Stimulated activated CD8-positive, alpha-beta memory T cell treated with anti-CD3 and anti-CD28 coated beads, Interleukin-15, amount 100 ng/mL, for 4 hours (primary cell): ENCODE data around the gene ETDB.
"Not testable (repeated sequence)": the region's sequence is repeated elsewhere in the genome, so short reads cannot be mapped to it uniquely, and the experiment has no call there.

Experiments
- DNase-seq, 2 donors: peaks; one replicate each; pipeline ENCODE4 v3.0.0-alpha.2; 2020; ENCODE audit warnings: low read depth in 2 of 2

Gene ETDB

GRCh38 chrX:135120056-135120576, at the start of gene ETDB:
ETDB (minus strand) TSS chrX:135120526; CDS start chrX:135119261, 1,265 bp downstream.
- not testable (repeated sequence) for DNase-seq

GRCh38 chrX:135169534-135169933, 49.2 kb upstream of the ETDB start:
- DNase-seq = not testable (repeated sequence)

- DNase-seq = no peak
Measured at GRCh38 chrX:135168486-135168885, 48.2 kb upstream of the ETDB start.

GRCh38 chrX:135154688-135155087, 34.4 kb upstream of the ETDB start:
- not testable (repeated sequence) for DNase-seq

- not testable (repeated sequence) for DNase-seq
Measured at GRCh38 chrX:135126145-135126544, 5.8 kb upstream of the ETDB start.

GRCh38 chrX:135116064-135116463, 4.3 kb downstream of the ETDB start:
- not testable (repeated sequence) for DNase-seq

GRCh38 chrX:135114392-135114791, 5.9 kb downstream of the ETDB start:
- no peak for DNase-seq

- DNase-seq = no peak
Measured at GRCh38 chrX:135112743-135113142, 7.6 kb downstream of the ETDB start.

GRCh38 chrX:135112096-135112729, 8.1 kb downstream of the ETDB start:
- no peak for DNase-seq

GRCh38 chrX:135109554-135109953, 10.8 kb downstream of the ETDB start:
- DNase-seq = no peak

GRCh38 chrX:135099493-135099783, 20.9 kb downstream of the ETDB start:
- DNase-seq = no peak

GRCh38 chrX:135097196-135097744, 23.1 kb downstream of the ETDB start:
- not testable (repeated sequence) for DNase-seq

- DNase-seq = no peak
Measured at GRCh38 chrX:135095715-135096114, 24.6 kb downstream of the ETDB start.

- DNase-seq = no peak
Measured at GRCh38 chrX:135094726-135095125, 25.6 kb downstream of the ETDB start.

- DNase-seq = no peak
Measured at GRCh38 chrX:135089126-135089525, 31.2 kb downstream of the ETDB start.

GRCh38 chrX:135087867-135088266, 32.5 kb downstream of the ETDB start:
- DNase-seq = no peak

GRCh38 chrX:135086197-135086854, 34.0 kb downstream of the ETDB start:
- DNase-seq = peak in 1 of 2 donors; percentile 10

- no peak for DNase-seq
Measured at GRCh38 chrX:135081693-135082404, 38.5 kb downstream of the ETDB start.
